Erythroblast (primary cell): Measurements from ENCODE around the gene PPARD.

Source experiments
- GATA1 ChIP-seq: IDR thresholded peaks from 2 replicates; pipeline ENCODE4 v1.6.1; 2011; ENCODE audit warnings: low read depth, mild to moderate bottlenecking, control low read depth, low read length, moderate library complexity
- POLR2A ChIP-seq: IDR thresholded peaks from 2 replicates; pipeline ENCODE4 v1.6.1; 2011; ENCODE audit warnings: mild to moderate bottlenecking, low read length

DNA sequence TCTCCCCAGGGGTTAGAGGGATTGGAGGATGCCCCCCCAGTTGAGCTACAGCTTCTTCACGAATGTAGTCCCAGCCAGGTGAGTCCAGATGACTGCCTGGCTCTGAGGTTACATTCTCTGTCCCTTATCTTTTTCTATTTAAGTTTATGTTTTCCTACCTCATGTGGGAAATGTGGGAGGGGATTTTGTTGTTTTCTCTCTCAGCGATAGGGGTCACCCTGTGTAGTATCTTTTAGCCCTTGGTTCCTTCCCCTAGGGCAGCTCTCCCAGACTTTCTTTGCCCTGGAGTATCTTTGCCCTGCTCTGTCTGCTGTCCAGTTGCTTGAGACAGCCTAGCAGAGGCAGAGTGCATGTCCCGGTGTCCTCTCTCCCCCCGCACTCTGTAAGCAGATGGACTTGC is 115.5 kb downstream of the PPARD start:
- TF ChIP-seq POLR2A (no peak), GATA1 (no peak)
